Panc1 (cell line): Measurements from ENCODE around the gene SMIM20.

Experiments
- POLR2AphosphoS5 ChIP-seq: IDR thresholded peaks from 2 replicates; pipeline ENCODE4 v1.6.1; 2012; ENCODE audit warnings: mild to moderate bottlenecking, low read depth, low read length, moderate library complexity
- SIN3A ChIP-seq: IDR thresholded peaks from 2 replicates; pipeline ENCODE4 v1.6.1; 2012; ENCODE audit warnings: low read depth, mild to moderate bottlenecking, low read length, moderate library complexity, borderline replicate concordance; ENCODE audit not compliant: insufficient read depth
- TF ChIP-seq, protein P1 (sequence below): fragments of 450-650 bp; IDR thresholded peaks from 2 replicates; pipeline ENCODE4 v1.5.1; 2017; ENCODE audit warnings: mild to moderate bottlenecking
- TF ChIP-seq, protein P2 (sequence below), 2 experiments: IDR thresholded peaks; 2 replicates each; pipeline ENCODE4 v1.6.1; 2011 to 2012; ENCODE audit warnings: low read depth in 2 of 2, control low read depth in 1 of 2, low read length in 1 of 2, mild to moderate bottlenecking in 1 of 2, moderate library complexity in 1 of 2; ENCODE audit not compliant: insufficient read depth in 1 of 2

DNA sequence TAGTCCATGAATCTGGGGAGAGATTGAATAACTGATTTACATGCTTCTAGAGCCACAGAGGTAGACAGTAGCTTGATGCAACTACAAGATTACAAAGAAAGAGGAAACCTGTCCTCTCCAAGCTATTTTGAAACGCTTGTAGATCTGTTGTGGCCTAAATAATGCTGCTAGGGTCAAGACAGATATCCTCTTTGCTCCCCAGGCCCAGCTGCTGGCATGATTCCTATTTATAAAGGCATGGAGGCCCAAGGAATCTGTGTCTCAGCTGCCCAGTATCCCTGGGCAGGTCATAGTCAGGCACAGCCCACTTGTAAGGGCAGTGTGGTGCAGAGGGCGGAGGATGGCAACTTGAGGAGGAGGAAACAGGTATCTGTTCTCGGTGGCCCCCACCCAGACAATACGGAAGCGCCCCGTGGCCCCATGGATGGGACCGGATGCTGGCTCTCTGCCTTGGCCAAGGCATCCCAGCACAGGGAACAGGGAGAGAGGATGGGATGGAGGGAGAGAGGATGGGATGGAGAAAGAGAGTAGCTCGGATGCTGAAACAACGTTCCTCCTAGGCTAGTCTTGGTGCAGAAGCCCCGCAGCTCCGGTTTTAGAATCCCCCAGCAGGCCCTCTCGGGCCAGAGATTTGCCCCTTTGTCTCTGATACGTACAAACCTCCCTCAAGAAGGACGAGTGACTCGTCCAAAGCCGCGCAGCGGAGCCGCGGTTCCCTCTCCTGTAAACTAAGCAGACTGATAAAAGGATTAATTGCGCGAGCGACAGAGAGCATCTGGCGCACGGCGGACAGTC, 767 bp upstream of the SMIM20 start:
- TF ChIP-seq, protein P1, sequence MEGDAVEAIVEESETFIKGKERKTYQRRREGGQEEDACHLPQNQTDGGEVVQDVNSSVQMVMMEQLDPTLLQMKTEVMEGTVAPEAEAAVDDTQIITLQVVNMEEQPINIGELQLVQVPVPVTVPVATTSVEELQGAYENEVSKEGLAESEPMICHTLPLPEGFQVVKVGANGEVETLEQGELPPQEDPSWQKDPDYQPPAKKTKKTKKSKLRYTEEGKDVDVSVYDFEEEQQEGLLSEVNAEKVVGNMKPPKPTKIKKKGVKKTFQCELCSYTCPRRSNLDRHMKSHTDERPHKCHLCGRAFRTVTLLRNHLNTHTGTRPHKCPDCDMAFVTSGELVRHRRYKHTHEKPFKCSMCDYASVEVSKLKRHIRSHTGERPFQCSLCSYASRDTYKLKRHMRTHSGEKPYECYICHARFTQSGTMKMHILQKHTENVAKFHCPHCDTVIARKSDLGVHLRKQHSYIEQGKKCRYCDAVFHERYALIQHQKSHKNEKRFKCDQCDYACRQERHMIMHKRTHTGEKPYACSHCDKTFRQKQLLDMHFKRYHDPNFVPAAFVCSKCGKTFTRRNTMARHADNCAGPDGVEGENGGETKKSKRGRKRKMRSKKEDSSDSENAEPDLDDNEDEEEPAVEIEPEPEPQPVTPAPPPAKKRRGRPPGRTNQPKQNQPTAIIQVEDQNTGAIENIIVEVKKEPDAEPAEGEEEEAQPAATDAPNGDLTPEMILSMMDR = no peak
- TF ChIP-seq POLR2AphosphoS5 (no peak), SIN3A (no peak)
- TF ChIP-seq, protein P2, sequence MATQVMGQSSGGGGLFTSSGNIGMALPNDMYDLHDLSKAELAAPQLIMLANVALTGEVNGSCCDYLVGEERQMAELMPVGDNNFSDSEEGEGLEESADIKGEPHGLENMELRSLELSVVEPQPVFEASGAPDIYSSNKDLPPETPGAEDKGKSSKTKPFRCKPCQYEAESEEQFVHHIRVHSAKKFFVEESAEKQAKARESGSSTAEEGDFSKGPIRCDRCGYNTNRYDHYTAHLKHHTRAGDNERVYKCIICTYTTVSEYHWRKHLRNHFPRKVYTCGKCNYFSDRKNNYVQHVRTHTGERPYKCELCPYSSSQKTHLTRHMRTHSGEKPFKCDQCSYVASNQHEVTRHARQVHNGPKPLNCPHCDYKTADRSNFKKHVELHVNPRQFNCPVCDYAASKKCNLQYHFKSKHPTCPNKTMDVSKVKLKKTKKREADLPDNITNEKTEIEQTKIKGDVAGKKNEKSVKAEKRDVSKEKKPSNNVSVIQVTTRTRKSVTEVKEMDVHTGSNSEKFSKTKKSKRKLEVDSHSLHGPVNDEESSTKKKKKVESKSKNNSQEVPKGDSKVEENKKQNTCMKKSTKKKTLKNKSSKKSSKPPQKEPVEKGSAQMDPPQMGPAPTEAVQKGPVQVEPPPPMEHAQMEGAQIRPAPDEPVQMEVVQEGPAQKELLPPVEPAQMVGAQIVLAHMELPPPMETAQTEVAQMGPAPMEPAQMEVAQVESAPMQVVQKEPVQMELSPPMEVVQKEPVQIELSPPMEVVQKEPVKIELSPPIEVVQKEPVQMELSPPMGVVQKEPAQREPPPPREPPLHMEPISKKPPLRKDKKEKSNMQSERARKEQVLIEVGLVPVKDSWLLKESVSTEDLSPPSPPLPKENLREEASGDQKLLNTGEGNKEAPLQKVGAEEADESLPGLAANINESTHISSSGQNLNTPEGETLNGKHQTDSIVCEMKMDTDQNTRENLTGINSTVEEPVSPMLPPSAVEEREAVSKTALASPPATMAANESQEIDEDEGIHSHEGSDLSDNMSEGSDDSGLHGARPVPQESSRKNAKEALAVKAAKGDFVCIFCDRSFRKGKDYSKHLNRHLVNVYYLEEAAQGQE (IDR thresholded peaks at IDR 0.05; ENCODE audit: insufficient read depth in 1 of 2, low read depth in 2 of 2, low read length in 1 of 2) = no peak
